Ishikawa (cell line): ENCODE data around the gene SLCO4A1.

Source experiments
- EP300 ChIP-seq: IDR thresholded peaks from 2 replicates; pipeline ENCODE4 v1.6.1; 2012; ENCODE audit warnings: borderline replicate concordance
- FOXM1 ChIP-seq: IDR thresholded peaks from 2 replicates; pipeline ENCODE4 v1.6.1; 2012; ENCODE audit warnings: low read depth, borderline replicate concordance
- NFIC ChIP-seq: IDR thresholded peaks from 2 replicates; pipeline ENCODE4 v1.6.1; 2012
- RAD21 ChIP-seq: IDR thresholded peaks from 2 replicates; pipeline ENCODE4 v1.6.1; 2012; ENCODE audit warnings: low read depth
- REST ChIP-seq: IDR thresholded peaks from 2 replicates; pipeline ENCODE4 v1.6.1; 2012; ENCODE audit warnings: low read depth, mild to moderate bottlenecking
- TAF1 ChIP-seq: IDR thresholded peaks from 2 replicates; pipeline ENCODE4 v1.6.1; 2012; ENCODE audit warnings: low read depth, mild to moderate bottlenecking
- YY1 ChIP-seq: IDR thresholded peaks from 2 replicates; pipeline ENCODE4 v1.6.1; 2012; ENCODE audit warnings: low read depth
- ZBTB7A ChIP-seq: IDR thresholded peaks from 2 replicates; pipeline ENCODE4 v1.6.1; 2012; ENCODE audit warnings: low read depth

- no peak for TF ChIP-seq FOXM1
- no peak for TF ChIP-seq ZBTB7A
- no peak for TF ChIP-seq EP300
- TF ChIP-seq REST = no peak
- TF ChIP-seq RAD21 = no peak
- TF ChIP-seq TAF1 = no peak
- TF ChIP-seq YY1 = no peak
- no peak for TF ChIP-seq NFIC
These were observed 58.1 kb downstream of the SLCO4A1 start for GRCh38 chr20:62700261-62700930.
